HG03060 (cell line): ENCODE measurements around the gene PAXIP1.

Source experiments
- ATAC-seq: cut with Tn5 transposase; IDR thresholded peaks from one replicate; pipeline ENCODE4 v1.9.1; 2021; ENCODE audit warnings: low read depth, moderate number of reproducible peaks; ENCODE audit not compliant: unreplicated experiment

PAXIP1 gene

DNA sequence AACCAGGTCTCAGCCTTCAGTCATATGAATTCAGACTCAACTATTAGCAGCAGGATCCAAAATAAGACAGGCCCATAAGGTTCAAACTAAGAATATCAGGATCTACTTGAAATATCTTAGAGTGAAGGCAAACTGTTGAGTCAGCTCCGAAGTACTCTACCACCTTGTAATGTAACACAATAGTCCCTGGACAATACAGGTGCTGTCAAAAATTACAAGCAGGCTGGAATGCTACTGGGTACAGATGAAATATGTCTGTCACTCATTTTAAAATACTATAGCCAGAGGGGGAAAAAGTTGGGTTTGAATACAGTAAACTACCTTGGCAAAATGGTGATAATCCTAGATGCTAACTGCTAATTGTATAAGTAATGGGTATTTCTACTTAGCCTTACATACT lies 6.8 kb downstream of the PAXIP1 start:
- no peak for ATAC-seq

DNA sequence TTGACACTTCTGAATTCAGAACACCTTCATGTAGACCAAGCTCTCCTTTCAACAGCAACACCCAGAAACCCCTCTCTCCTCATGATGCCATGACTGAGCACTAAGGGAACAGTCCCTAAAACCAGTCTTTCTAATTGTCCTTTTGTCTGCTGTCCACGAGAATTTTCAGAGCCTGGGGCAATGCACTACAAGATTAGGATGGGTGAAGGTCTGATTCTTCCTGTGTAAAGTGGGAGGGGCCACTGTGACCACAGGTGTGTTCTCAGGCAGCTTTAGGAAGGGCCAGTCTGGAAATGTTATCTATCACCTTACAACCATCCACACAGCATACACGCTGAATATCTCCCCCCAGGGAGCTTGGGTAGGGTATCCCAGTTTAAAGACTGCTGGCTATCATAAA lies 7.9 kb downstream of the PAXIP1 start:
- no peak for ATAC-seq

DNA sequence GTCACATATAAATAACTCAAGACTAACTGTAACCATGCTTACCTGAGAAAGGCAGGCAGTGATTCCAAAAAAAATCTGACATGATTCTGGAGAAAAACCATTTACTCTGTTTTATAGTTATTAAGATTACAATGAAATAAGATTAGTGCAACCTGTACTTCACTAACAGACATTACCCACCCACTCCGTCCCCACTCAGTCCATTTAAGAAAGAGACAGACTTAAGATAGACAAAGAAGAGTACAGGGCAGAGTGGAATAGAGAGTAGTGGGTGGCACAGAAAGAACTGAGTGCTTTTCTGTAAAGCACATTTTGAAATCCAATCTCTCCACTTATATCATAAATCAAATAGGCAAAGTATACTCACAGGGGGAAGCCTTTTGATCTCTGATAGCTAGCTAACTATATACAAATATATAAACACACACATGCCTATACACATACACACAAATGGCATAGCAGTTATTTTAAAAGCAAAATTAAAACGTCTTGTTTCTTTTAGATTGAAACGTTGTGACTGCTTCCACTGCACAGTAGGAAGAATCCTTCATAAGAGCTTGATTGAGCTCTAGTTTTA lies 11.9 kb downstream of the PAXIP1 start:
- ATAC-seq, result no peak

DNA sequence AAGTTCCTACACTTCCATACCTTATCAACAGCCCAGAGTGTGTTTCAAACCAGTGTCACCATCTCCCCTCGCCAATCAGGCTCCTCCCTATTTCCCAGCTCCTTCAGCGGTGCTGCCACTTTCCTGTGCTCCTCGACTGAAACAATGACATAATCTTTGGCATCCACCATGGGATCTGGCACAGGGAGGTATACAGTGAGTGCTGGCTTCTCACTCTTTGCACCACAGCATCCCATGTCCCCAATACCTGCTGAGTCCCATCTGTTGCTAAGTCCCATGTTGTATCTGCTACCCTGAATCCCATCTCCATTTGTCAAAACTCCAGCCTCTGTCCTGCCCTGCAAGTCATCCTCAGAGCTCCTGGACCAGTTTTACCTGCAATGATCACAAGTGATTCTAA lies 15.4 kb downstream of the PAXIP1 start:
- no peak for ATAC-seq

DNA sequence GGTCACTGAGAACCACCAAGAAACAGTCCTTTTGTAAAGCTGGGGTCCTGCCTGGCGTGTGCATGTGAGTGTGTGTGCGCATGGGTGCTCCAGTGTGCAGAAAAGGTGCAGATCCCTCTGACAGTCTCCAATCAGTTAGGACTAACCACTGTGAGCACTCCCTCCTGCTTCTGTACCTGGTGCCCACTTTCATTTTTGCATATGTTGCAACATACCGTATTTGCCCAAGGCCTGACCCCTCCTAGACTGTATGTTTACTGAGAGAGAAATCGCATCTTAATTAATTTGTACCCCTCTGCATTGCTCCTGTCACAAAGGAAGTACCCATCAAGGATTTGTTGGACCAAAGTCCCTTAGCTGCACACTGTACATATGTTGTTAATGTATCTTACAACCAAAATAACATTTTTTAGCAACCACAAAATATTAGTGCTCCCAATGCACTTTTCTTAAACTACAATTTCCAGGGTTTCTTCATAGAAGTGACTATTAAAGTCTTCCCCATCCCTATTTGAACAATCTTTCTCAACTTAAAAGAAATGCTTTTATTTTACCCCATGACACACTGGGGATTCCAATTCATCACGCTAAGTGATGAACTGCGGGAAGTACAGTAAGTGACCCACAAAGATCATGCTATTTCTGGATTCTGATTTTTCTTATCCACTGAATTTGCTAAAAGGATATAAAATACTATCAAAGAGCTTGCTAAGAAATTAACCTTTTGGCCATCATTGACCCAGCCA lies 16.6 kb downstream of the PAXIP1 start:
- ATAC-seq, result no peak

DNA sequence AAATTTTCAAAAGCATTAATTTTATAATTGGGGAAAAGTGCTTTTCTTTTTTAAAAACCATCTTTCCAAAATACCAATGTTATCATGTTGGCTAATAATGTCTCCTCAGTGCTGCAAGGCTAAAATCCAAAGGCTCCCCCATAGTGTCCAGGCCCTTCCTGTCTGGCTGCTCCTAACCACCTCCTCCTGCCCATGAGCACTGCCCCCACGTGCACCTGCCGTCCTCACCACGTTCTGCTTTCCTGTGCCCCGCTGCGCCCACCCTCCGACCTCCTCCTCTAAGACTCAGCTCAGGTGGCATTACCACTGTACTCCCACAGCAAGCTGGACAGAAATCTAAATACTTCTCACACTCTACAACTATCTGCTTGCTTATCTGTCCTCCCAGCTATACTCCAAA lies 17.7 kb downstream of the PAXIP1 start:
- no peak for ATAC-seq

DNA sequence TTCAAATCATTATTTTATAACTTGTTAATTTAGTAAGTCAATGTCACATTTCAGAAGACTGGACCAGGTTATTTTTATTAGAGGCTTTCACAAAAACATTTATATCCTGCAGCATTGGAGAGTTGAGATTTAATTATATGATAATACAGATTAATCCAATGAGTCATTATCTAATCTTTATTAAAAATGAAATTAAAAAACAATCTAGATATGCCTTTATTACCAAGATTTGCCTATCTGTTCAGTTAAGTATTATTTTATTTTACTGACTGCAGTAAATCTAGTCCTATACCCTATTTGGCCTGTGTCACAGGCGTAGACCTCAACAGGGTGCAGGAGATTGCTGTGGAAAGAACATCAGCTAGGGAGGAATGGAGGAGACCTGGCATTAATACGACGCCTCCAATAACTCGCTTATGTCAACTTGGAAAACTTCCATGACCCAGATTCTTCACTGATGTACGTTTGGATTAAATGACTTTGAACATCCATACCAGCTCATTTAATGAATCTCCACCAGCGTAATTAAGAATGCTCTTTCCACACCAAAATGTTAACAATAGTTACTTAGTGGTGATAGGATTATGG lies 18.2 kb downstream of the PAXIP1 start:
- no peak for ATAC-seq

DNA sequence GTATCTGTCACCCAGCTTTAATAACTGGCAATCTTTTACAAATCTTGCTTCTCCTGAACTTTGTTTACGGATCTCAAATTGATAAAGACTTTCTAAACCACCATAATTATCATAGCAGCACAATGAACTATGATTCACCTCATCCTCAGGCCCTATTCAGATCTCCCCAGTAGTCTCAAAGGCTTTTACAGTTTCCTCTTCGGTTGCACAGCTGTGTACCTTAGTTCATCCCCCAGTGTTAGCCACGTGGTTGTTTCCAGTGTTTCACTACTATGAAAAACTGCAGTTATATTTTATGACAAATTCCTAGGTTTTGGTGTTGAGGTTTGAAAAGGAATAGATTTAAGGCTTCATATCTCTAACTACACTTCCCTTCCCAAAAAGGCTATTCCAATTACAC lies 24.9 kb downstream of the PAXIP1 start:
- no peak for ATAC-seq

DNA sequence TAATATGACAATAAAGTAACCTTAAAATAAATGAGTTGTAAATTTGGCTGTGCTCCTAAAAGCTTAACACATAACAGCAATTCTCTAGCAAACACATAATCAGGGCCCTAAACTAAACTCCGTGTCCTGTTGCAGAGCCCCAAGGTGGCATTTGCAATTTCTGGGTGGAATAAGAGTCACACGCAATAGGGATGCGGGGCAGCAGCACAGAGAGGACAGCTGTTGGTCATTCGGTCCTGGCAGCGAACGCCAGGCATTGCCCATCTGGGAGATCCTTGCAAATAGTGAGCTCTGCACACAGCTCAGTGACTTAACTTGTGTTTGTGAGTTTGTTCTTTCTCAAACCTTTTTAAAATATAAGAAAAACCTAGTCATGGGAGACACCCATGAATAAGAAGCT lies 25.7 kb downstream of the PAXIP1 start:
- ATAC-seq, result no peak

DNA sequence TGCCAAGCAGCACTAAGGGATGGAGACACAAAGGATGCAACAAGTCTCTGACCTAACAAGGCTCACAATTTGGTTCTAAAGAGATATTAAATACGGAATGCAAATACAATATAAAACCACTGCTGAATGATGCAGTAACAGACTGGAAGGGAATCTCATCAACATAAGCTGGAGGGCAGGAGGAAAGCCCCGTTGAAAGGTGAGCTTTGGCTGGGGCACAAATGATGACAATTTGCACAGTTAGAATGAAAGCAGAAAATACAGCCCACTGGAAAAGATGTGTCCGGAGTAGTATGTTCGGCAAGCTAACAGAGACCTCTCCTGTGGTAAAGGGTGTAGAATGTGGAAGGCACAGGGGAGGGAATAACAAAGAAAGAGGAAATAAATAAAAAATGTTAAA lies 26.1 kb downstream of the PAXIP1 start:
- no peak for ATAC-seq

DNA sequence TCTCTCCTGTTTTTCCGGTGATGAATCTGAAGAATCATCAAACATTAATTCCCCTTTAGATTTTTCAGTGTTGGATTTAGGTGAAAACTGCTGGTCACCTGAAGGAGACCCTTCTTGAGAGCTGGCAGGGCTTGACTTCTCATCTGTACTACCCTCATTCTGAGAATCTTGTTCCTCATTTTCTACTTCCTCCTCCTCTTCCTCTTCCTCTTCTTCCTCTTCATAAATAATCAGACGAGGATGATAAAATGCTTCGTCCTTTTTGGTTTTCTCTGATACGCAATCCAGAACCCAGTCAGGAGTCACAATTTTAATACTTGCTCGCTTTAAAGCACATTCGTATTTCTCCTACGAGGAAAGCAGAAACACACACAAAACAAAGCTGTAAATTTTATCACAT lies 26.9 kb downstream of the PAXIP1 start:
- no peak for ATAC-seq

DNA sequence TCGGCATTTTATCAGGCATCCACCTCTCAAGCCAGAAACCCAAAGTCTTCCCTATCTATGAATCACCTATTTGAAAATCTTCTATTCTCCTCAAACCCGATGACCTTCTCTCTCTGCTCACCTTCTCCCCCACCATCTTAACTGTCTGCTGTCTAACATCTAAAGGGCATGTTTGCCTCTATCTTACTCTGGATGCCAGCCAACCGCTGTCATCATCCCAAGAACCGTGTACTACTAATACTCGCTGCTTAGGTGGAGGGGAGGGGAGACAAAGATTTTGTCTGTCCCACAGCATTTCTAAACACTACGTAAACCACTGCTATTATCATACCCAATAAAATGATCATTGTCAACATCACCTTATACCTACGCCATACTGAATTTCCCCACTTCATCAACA lies 29.5 kb downstream of the PAXIP1 start:
- no peak for ATAC-seq

DNA sequence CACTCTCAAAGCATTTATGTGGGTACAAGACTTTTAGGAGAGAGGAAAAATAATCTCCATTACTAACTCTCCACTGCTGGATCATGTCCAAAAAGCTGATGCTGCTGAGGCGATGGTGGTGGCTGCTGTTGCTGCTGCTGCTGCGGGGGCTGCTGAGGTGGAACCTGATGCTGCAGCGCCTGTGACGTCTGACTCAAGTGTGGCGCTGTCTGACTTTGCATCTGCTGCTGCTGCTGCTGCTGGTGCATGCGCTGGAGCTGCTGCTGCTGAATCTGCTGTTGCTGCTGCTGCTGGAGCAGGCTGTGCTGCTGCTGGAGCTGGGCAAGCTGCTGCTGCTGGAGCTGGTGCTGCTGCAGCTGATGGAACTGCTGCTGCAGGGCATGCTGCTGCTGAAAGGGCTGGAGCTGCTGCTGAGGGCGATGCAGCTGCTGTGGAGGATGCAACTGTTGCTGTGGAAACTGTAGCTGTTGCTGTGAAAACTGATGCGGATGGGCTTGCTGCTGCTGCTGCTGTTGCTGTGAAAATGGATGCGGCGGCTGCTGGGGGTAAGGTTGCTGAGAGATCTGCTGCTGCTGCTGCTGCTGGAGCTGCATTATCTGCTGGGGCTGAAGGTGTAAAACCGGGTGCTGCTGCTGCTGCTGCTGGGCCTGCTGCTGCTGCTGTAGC lies 34.5 kb downstream of the PAXIP1 start:
- ATAC-seq, result no peak

DNA sequence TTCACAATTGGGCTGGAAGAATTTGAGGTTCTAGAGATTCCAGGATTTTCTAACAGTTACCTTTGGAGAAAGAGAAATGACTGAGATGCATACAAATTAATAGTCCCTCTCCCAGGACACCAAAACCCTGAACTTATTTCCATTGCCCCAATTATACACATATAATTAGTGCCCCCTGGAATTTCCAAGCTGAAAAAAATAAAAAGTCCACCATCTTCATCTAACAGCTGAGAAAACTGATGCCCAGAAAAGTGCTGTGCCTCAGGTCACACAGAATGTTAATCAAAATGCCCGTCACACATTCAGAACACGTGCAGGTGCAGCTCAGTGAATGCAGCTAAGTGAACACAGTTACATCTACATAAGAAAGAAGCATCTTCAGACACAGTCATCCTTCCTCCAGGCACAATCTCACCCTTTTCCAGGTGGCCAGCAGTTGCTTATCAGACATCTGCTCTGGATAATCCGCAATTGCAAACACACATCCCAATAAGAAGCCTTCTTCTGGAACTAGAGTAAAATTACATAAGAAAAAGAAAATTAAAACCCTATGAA lies 35.4 kb downstream of the PAXIP1 start:
- no peak for ATAC-seq

DNA sequence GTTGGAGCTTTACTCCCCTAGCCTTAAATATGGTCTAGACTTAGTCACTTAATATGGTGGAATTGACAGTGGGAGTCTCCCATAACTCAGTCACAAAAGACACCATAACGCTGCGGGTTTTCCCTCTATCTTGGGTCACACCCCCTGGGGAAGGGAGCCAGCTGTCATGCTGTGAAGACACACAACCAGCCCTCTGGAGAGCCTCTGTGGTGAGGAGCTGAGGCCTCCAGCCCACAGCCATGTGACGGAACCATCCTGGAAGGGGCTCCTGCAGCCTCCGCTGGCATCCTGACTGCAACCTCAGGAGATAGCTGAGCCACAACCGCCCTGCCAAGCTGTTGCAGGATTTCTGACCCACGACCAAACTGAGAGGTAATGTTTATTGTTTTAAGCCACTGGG lies 37.9 kb downstream of the PAXIP1 start:
- ATAC-seq, result no peak

DNA sequence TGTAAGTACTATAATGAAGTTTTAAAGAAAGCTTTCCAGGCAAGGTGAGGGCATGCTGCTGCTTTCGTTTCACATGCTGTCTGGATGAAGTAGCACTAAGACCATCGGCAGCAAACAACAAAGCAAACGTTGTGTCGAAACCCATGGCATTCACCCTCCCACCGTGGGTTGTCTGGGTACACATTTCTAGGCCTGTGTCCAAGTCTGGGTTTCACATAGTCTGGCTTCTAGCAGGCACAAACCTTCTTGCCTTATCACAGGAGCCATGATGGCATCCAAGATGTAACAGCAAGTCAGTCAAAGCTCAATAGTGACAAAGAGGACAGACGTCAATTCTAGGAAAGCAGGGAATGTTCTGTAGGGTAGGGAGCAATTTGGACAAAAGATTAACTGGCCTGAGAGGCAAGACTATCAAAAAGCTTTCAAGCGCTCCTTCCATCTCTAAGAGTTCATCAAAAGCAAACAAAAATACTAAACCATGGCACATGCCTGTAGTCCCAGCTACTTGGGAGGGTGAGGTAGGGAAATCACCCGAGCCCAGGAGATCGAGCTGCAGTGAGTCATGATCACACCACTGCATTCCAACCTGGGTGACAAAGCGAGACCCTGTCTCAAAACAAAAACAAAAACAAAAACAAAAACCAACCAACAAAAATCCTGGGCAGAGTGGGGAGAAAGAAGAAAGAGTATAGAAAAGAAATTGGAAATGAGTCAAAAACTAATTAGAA lies 42.7 kb downstream of the PAXIP1 start:
- no peak for ATAC-seq

DNA sequence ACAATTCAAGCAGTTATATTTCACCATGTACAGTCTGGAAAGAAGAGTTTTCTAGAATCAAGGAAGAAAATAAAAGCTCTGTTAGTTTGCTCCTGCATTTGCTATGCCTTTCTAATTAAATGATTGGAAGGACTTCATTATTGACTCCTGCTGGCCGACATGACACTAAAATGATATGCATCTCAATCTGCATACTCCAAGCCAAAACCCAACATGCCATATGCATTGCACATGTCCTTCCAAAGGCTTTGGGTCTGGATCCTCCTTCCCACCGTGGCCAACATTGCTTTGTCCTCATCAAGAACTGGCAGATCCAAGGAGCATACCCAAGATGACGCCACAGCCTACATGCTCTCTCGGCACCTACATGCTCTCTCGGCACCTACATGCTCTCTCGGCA lies 46.5 kb downstream of the PAXIP1 start:
- ATAC-seq, result no peak

DNA sequence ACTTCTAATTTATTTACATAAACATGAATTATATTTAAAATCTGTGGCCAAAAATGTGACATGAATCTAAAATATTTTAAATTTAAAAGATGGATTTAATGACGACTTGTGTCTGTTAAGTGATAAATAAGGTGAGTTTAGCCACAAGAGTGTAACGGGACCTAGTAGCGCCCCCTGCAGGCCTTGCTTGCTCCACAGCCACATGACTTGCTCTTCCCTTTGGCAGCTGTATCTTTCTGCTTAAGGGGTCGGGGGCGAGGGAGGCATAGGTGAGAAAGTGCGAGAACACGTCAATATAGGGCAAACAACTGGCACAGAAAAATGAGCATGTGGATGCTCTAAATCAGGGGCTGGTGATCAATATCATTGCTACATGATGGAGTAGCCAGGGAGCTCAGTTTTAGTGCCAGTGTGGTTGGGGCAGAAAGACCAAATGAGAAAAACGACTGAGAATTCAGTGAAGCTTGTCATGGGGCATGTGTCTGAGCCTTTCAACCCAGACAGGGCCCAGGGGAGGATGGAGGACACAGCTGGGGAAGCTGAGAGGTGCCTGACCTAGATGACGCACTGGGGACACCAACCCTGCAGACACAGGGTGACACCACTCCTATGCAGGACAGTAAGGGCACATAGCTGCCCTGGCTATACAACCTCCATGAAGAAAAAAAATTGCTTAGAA lies 49.8 kb downstream of the PAXIP1 start:
- no peak for ATAC-seq

DNA sequence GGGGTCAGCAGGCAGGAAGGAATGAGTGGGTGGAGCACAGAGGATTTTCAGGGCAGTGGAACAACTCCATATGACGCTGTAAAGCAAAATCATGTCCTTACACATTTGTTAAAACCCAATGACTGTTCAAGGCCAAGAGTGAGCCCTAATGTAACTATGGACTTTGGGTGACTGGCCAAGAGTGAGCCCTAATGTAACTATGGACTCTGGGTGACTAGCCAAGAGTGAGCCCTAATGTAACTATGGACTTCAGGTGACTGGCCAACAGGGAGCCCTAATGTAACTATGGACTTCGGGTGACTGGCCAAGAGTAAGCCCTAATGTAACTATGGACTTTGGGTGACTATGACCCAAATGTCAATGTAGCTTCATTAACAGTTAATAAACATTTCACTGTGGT lies 52.0 kb downstream of the PAXIP1 start:
- ATAC-seq, result no peak

DNA sequence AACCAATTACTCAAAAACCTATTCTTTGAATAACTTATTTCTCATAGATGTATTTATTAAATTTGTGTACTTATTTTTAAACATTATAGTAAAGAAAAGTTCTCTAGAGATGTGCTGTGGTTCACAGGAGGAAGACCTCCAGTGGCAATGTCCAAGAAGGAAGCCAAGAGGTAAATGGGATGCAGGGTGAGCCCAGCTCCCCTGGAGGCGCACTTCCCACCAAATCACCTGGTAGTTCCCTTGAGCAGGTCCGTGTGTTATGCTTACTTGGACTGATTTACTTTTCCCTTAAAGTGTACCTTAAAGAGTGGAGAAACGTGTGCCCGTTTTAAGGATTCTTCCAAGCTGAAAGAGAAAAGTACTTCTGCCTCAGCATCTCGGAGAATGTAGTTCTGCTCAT lies 55.3 kb downstream of the PAXIP1 start:
- no peak for ATAC-seq
